ENCODE data around the gene TBCEL. TPM values are rescaled to one million over a fixed set of nuclear protein-coding genes. Genes with fewer than 3 reads are reported as not detected.

Gene TBCEL
- total RNA-seq, 1 donor from 2014 or later: 31.2 TPM

- TF ChIP-seq, protein P1, sequence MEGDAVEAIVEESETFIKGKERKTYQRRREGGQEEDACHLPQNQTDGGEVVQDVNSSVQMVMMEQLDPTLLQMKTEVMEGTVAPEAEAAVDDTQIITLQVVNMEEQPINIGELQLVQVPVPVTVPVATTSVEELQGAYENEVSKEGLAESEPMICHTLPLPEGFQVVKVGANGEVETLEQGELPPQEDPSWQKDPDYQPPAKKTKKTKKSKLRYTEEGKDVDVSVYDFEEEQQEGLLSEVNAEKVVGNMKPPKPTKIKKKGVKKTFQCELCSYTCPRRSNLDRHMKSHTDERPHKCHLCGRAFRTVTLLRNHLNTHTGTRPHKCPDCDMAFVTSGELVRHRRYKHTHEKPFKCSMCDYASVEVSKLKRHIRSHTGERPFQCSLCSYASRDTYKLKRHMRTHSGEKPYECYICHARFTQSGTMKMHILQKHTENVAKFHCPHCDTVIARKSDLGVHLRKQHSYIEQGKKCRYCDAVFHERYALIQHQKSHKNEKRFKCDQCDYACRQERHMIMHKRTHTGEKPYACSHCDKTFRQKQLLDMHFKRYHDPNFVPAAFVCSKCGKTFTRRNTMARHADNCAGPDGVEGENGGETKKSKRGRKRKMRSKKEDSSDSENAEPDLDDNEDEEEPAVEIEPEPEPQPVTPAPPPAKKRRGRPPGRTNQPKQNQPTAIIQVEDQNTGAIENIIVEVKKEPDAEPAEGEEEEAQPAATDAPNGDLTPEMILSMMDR (IDR thresholded peaks at IDR 0.05; ENCODE audit: unreplicated experiment): no peak
- no peaks in the 10 kb centered on the region for H3K4me1 Mint-ChIP-seq (ENCODE audit: unreplicated experiment)
- no peak overlapping the region for H3K4me3 Mint-ChIP-seq (ENCODE audit: unreplicated experiment)
- no peaks in the 10 kb centered on the region for H3K9me3 Mint-ChIP-seq (ENCODE audit: unreplicated experiment)
- peaks cover 2% of the 10 kb centered on the region for H3K27me3 Mint-ChIP-seq (ENCODE audit: unreplicated experiment)
- H3K36me3 Mint-ChIP-seq (ENCODE audit: low read depth, unreplicated experiment): no peaks in the 10 kb centered on the region
- no peak overlapping the region for H3K27ac Mint-ChIP-seq (ENCODE audit: unreplicated experiment)
- no peak for DNase-seq (ENCODE audit: low spot score)
These were observed 76.0 kb downstream of the TBCEL start for GRCh38 chr11:121099885-121100284.

GRCh38 chr11:121100943-121101342, 77.0 kb downstream of the TBCEL start, which contains the start of gene TECTA:
Gene TECTA (plus strand): TSS chr11:121101243. CDS start chr11:121102666, 1,423 bp downstream.
- Mint-ChIP-seq H3K9me3 (ENCODE audit: unreplicated experiment) (no peaks in the 10 kb centered on the region), H3K27me3 (ENCODE audit: unreplicated experiment) (peaks cover 2% of the 10 kb centered on the region), H3K4me1 (ENCODE audit: unreplicated experiment) (no peaks in the 10 kb centered on the region), H3K36me3 (ENCODE audit: low read depth, unreplicated experiment) (no peaks in the 10 kb centered on the region), H3K27ac (ENCODE audit: unreplicated experiment) (no peak within 1 kb of the TSS), H3K4me3 (ENCODE audit: unreplicated experiment) (no peak within 1 kb of the TSS)
- TF ChIP-seq, protein P1 (IDR thresholded peaks at IDR 0.05; ENCODE audit: unreplicated experiment): no peak
- DNase-seq (ENCODE audit: low spot score): no peak

- TF ChIP-seq, protein P1 (IDR thresholded peaks at IDR 0.05; ENCODE audit: unreplicated experiment): peak; percentile 38
- DNase-seq (ENCODE audit: low spot score): peak; percentile 11
- Mint-ChIP-seq H3K4me1 (ENCODE audit: unreplicated experiment) (no peaks in the 10 kb centered on the region), H3K36me3 (ENCODE audit: low read depth, unreplicated experiment) (no peaks in the 10 kb centered on the region), H3K4me3 (ENCODE audit: unreplicated experiment) (no peak overlapping the region), H3K9me3 (ENCODE audit: unreplicated experiment) (no peaks in the 10 kb centered on the region), H3K27ac (ENCODE audit: unreplicated experiment) (no peak overlapping the region), H3K27me3 (ENCODE audit: unreplicated experiment) (peaks cover 1% of the 10 kb centered on the region)
These were observed 80.4 kb downstream of the TBCEL start for GRCh38 chr11:121104312-121104762.

DNA sequence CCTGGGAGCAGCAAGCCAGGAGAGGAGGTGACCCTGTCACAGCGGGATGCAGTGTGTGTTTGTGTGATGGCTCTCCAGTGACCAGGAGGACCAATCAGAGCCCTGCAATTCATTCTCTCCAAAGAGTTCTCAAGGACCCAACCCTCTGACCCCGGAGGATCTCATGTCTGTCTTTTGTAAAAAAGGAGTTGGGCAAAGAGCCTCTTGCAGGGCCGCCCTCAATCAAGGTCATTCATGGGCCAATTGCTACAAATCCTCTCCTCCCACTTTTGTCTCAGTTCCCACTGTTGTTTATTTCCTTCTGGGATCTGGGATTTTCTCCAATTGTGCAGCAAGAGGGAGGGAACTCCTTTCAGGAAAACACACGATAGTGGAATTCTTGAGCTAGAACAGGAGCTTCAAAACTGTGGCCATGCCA, 81.2 kb downstream of the TBCEL start:
- Mint-ChIP-seq H3K36me3 (ENCODE audit: low read depth, unreplicated experiment) (no peaks in the 10 kb centered on the region), H3K9me3 (ENCODE audit: unreplicated experiment) (no peaks in the 10 kb centered on the region), H3K4me1 (ENCODE audit: unreplicated experiment) (no peaks in the 10 kb centered on the region), H3K27me3 (ENCODE audit: unreplicated experiment) (peaks cover 1% of the 10 kb centered on the region), H3K27ac (ENCODE audit: unreplicated experiment) (no peak overlapping the region), H3K4me3 (ENCODE audit: unreplicated experiment) (no peak overlapping the region)
- TF ChIP-seq, protein P1 (IDR thresholded peaks at IDR 0.05; ENCODE audit: unreplicated experiment): no peak
- no peak for DNase-seq (ENCODE audit: low spot score)

- Mint-ChIP-seq H3K36me3 (ENCODE audit: low read depth, unreplicated experiment) (no peaks in the 10 kb centered on the region), H3K27ac (ENCODE audit: unreplicated experiment) (no peak overlapping the region), H3K4me3 (ENCODE audit: unreplicated experiment) (no peak overlapping the region), H3K4me1 (ENCODE audit: unreplicated experiment) (no peaks in the 10 kb centered on the region), H3K27me3 (ENCODE audit: unreplicated experiment) (peaks cover 1% of the 10 kb centered on the region), H3K9me3 (ENCODE audit: unreplicated experiment) (no peaks in the 10 kb centered on the region)
- TF ChIP-seq, protein P1 (IDR thresholded peaks at IDR 0.05; ENCODE audit: unreplicated experiment): no peak
- no peak for DNase-seq (ENCODE audit: low spot score)
These were observed 81.7 kb downstream of the TBCEL start for GRCh38 chr11:121105481-121106195.
